ENCODE data around the gene SCAND1. TPM values are rescaled to one million over a fixed set of nuclear protein-coding genes. Genes with fewer than 3 reads are reported as not detected.
"Not testable (repeated sequence)": the region's sequence is repeated elsewhere in the genome, so short reads cannot be mapped to it uniquely, and the experiment has no call there.

SCAND1 gene
- total and polyA plus RNA-seq, 5 donors from 2014 or later, result 83.3 to 258 (median 216) TPM

DNA sequence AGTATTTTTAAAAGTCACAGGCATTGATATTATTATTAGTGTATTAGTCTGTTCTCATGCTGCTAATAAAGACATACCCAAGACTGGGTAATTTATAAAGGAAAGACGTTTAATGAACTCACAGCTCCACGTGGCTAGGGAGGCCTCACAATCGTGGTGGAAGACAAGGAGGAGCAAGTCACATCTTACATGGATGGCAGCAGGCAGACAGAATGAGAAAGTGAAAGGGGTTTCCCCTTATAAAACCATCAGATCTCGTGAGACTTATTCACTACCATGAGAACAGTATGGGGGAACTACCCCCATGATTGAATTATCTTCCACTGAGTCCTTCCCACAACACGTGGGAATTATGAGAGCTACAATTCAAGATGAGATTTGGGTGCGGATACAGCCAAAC is 5.0 kb upstream of the SCAND1 start:
- H3K4me3 Mint-ChIP-seq, result peak overlapping the region in 1 of 4 donors; percentile 16
- H3K27me3 ChIP-seq (ENCODE audit: control insufficient read depth, insufficient read depth, low read length); H3K9me3 ChIP-seq (ENCODE audit: control insufficient read depth in 2 of 2, low read length in 2 of 2); H3K27me3 Mint-ChIP-seq; DNase-seq; H3K36me3 ChIP-seq (ENCODE audit: control insufficient read depth, insufficient read depth, low read length); H3K36me3 Mint-ChIP-seq; ATAC-seq (ENCODE audit: low read depth in 2 of 2); H3K27ac Mint-ChIP-seq; H3K9me3 Mint-ChIP-seq; H3K4me3 ChIP-seq (ENCODE audit: low read depth, low read length); H3K27ac ChIP-seq (ENCODE audit: insufficient read depth, low read length, poor library complexity, severe bottlenecking): not testable (repeated sequence)
- peaks cover 0 to 22% (median 5%) of the 10 kb centered on the region in 4 donors for H3K4me1 Mint-ChIP-seq
- H3K4me1 ChIP-seq (ENCODE audit: control insufficient read depth, insufficient read depth, low read length, poor library complexity, severe bottlenecking), result peaks cover 10% of the 10 kb centered on the region

DNA sequence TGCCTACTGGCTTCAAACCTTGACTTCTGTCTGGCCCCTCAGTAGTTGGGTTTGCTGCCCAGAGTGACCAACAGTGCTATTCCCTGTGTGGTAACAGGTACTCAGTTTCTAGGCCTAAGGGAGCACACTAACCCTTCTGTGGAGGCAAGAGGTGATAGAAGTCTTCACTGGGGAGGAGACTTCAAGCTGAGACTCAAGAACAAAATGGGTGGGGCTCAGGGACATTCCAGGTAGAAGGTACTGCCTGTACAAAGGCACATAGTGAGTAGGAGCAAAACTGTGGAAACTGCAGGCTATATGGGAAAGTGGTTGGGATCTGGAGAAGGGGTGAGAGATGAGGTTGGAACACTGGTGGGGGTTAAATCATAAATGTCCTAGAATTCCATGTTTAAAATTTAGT is 2.3 kb upstream of the SCAND1 start:
- no peaks in the 10 kb centered on the region for H3K9me3 ChIP-seq (ENCODE audit: control insufficient read depth in 2 of 2, low read length in 2 of 2)
- no peak overlapping the region for H3K4me3 ChIP-seq (ENCODE audit: low read depth, low read length)
- peak overlapping the region in 3 of 4 donors; percentile 11 to 42 (median 17) for H3K4me3 Mint-ChIP-seq
- H3K9me3 Mint-ChIP-seq, result peaks cover 0 to 2% (median 0%) of the 10 kb centered on the region in 7 donors
- H3K27me3 Mint-ChIP-seq, result peaks cover 13% of the 10 kb centered on the region
- ATAC-seq (ENCODE audit: low read depth in 2 of 2) (no peak), DNase-seq (no peak)
- peaks cover 30% of the 10 kb centered on the region for H3K4me1 ChIP-seq (ENCODE audit: control insufficient read depth, insufficient read depth, low read length, poor library complexity, severe bottlenecking)
- H3K27ac Mint-ChIP-seq, result peak overlapping the region in 1 of 3 donors; percentile 5
- H3K36me3 Mint-ChIP-seq, result no peaks in the 10 kb centered on the region
- no peaks in the 10 kb centered on the region for H3K27me3 ChIP-seq (ENCODE audit: control insufficient read depth, insufficient read depth, low read length)
- no peaks in the 10 kb centered on the region for H3K36me3 ChIP-seq (ENCODE audit: control insufficient read depth, insufficient read depth, low read length)
- H3K4me1 Mint-ChIP-seq, result peaks cover 6 to 41% (median 17%) of the 10 kb centered on the region in 4 donors
- no peak overlapping the region for H3K27ac ChIP-seq (ENCODE audit: insufficient read depth, low read length, poor library complexity, severe bottlenecking)

DNA sequence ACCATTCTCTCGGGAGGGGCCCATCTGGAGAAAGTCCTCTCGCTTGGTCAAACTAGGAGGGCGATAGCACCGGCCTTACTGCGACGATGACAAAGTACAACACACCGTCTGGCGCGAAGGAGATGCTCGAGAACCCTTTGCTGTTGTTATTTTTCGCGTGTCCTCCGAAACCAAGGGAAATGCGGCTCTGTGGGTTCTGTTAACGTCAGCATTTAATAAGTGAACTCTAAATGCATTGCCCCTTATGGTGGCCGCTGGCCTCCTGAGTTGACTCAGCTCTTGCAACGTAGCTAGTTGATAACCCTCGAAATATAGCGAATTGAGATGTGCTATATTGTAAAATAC is 577 bp upstream of the SCAND1 start:
- H3K9me3 Mint-ChIP-seq, result peaks cover 0 to 2% (median 0%) of the 10 kb centered on the region in 7 donors
- DNase-seq (peak; percentile 48 to 76 (median 69)), ATAC-seq (ENCODE audit: low read depth in 2 of 2) (no peak)
- H3K9me3 ChIP-seq (ENCODE audit: control insufficient read depth in 2 of 2, low read length in 2 of 2), result no peaks in the 10 kb centered on the region
- H3K36me3 Mint-ChIP-seq, result no peaks in the 10 kb centered on the region
- no peaks in the 10 kb centered on the region for H3K36me3 ChIP-seq (ENCODE audit: control insufficient read depth, insufficient read depth, low read length)
- H3K27ac Mint-ChIP-seq, result peak overlapping the region; percentile 99 to 100 (median 100)
- peaks cover 6 to 43% (median 20%) of the 10 kb centered on the region in 4 donors for H3K4me1 Mint-ChIP-seq
- peak overlapping the region; percentile 89 for H3K4me3 ChIP-seq (ENCODE audit: low read depth, low read length)
- H3K27me3 ChIP-seq (ENCODE audit: control insufficient read depth, insufficient read depth, low read length), result no peaks in the 10 kb centered on the region
- H3K27me3 Mint-ChIP-seq, result peaks cover 8% of the 10 kb centered on the region
- H3K4me3 Mint-ChIP-seq, result peak overlapping the region; percentile 91 to 99 (median 99)
- peaks cover 30% of the 10 kb centered on the region for H3K4me1 ChIP-seq (ENCODE audit: control insufficient read depth, insufficient read depth, low read length, poor library complexity, severe bottlenecking)
- H3K27ac ChIP-seq (ENCODE audit: insufficient read depth, low read length, poor library complexity, severe bottlenecking), result peak overlapping the region; percentile 99

DNA sequence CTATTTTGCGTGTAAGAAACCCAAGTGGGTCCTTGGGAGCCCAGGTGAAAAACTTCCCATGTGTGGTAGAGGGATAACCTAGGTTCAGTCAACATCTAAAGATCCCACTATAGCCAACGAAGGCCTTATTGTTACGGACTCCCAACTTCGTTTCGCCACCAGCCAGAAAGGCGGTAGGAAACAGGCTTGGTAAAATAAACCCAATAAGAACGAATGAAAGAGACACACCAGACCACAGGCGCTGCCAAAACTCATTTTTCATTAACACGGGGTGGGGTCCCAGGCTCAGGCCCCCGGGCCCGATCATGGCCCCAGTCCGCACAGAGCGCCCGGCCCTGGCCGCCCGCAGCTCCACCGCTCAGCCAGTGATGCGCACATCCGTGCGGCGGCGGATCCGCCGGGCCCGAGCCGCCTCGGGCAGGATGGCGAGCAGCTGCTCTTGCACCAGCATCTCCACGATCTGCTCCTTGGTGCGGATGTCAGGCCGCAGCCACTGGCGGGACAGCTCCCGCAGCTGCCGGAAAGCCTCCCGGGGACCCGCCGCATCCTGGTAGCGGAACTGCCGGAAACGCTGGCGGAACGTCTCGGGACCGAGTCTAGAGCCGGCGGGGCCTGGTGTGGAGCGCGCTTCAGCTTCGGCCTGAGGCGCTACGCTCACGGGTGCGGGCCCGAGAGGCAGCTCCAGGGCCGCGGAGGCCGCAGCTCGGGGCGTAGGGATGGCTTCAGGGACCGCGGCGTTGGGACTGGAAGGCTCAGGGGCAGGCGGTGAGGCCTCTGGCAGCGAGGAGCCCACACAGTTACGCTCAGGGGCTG is 709 bp downstream of the SCAND1 start:
- peak; percentile 16 to 22 for ATAC-seq (ENCODE audit: low read depth in 2 of 2)
- peak overlapping the region; percentile 96 for H3K4me3 ChIP-seq (ENCODE audit: low read depth, low read length)

DNA sequence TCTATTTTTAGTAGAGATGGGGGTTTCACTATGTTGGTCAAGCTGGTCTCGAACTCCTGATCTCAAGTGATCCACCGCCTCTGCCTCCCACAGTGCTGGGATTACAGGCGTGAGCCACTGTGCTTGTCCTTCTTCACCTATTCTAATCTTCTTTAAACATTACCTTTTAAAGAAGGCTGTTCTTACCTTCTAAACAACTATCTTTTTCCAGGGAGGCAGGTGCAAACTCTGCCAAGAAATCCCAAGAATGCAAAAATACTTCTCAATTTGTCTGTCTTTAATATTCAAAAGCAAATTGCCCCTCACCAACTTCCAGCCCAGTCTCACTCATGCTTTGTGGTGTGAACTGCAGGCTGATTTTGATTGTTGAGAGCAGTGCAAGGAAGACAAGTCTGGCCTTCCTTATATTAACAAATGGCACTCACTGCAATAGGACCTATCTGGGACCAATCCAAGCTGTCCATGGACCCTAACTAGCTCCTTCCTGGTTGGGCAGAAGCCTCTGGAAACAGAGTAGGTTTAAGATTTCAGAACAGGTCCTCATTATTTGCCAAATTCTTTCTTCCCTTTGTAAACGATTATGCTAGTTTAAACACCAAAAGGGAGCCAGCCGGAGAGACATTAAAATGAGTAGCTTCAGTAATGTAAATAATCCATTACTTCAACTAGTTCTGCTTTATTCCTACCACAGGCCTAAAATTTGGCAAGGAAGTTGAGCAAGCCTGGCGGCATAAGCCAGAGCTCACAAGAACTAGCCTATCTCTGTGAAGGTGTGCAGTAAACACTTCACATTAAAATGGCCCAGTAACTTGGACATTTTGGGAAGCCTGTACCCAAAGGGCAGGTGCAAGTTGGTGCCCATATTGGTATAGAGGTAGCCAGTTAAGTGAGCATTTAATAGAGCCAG is 1.6 kb downstream of the SCAND1 start:
- Mint-ChIP-seq H3K36me3 (peaks cover 9% of the 10 kb centered on the region), H3K4me3 (peak overlapping the region; percentile 91 to 99 (median 99)), H3K27me3 (peaks cover 8% of the 10 kb centered on the region), H3K27ac (peak overlapping the region; percentile 99 to 100 (median 100)), H3K9me3 (no peaks in the 10 kb centered on the region), H3K4me1 (peaks cover 15 to 59% (median 34%) of the 10 kb centered on the region in 4 donors)
- Histone ChIP-seq H3K4me3 (ENCODE audit: low read depth, low read length) (peak overlapping the region; percentile 96), H3K27me3 (ENCODE audit: control insufficient read depth, insufficient read depth, low read length) (no peaks in the 10 kb centered on the region), H3K27ac (ENCODE audit: insufficient read depth, low read length, poor library complexity, severe bottlenecking) (peak overlapping the region; percentile 99), H3K36me3 (ENCODE audit: control insufficient read depth, insufficient read depth, low read length) (peaks cover 8% of the 10 kb centered on the region), H3K9me3 (ENCODE audit: control insufficient read depth in 2 of 2, low read length in 2 of 2) (no peaks in the 10 kb centered on the region), H3K4me1 (ENCODE audit: control insufficient read depth, insufficient read depth, low read length, poor library complexity, severe bottlenecking) (peaks cover 36% of the 10 kb centered on the region)
- DNase-seq (peak in 2 of 3 donors; percentile 7 to 33), ATAC-seq (ENCODE audit: low read depth in 2 of 2) (no peak)

More for the DNA sequence above, 709 bp downstream of the SCAND1 start:
- peak overlapping the region; percentile 91 to 99 (median 99) for H3K4me3 Mint-ChIP-seq
- H3K27me3 Mint-ChIP-seq, result peaks cover 8% of the 10 kb centered on the region
- peaks cover 10 to 51% (median 26%) of the 10 kb centered on the region in 4 donors for H3K4me1 Mint-ChIP-seq
- Histone ChIP-seq H3K4me1 (ENCODE audit: control insufficient read depth, insufficient read depth, low read length, poor library complexity, severe bottlenecking) (peaks cover 30% of the 10 kb centered on the region), H3K27me3 (ENCODE audit: control insufficient read depth, insufficient read depth, low read length) (no peaks in the 10 kb centered on the region), H3K9me3 (ENCODE audit: control insufficient read depth in 2 of 2, low read length in 2 of 2) (no peaks in the 10 kb centered on the region), H3K27ac (ENCODE audit: insufficient read depth, low read length, poor library complexity, severe bottlenecking) (peak overlapping the region; percentile 99), H3K36me3 (ENCODE audit: control insufficient read depth, insufficient read depth, low read length) (peaks cover 3% of the 10 kb centered on the region)
- peak; percentile 66 to 85 (median 77) for DNase-seq
- peaks cover 5% of the 10 kb centered on the region for H3K36me3 Mint-ChIP-seq
- no peaks in the 10 kb centered on the region for H3K9me3 Mint-ChIP-seq
- peak overlapping the region; percentile 99 to 100 (median 100) for H3K27ac Mint-ChIP-seq

GRCh38 chr20:35952080-35952479 is 2.2 kb downstream of the SCAND1 start:
- not testable (repeated sequence) for H3K27me3 Mint-ChIP-seq; H3K27me3 ChIP-seq (ENCODE audit: control insufficient read depth, insufficient read depth, low read length); DNase-seq; H3K9me3 ChIP-seq (ENCODE audit: control insufficient read depth in 2 of 2, low read length in 2 of 2); ATAC-seq (ENCODE audit: low read depth in 2 of 2); H3K9me3 Mint-ChIP-seq
- H3K4me3 ChIP-seq (ENCODE audit: low read depth, low read length), result peak overlapping the region; percentile 96
- Mint-ChIP-seq H3K4me3 (peak overlapping the region; percentile 34 to 99 (median 91)), H3K4me1 (peaks cover 20 to 60% (median 37%) of the 10 kb centered on the region in 4 donors), H3K27ac (peak overlapping the region in 2 of 3 donors; percentile 100), H3K36me3 (peaks cover 15% of the 10 kb centered on the region)
- H3K36me3 ChIP-seq (ENCODE audit: control insufficient read depth, insufficient read depth, low read length), result peaks cover 14% of the 10 kb centered on the region
- peak overlapping the region; percentile 99 for H3K27ac ChIP-seq (ENCODE audit: insufficient read depth, low read length, poor library complexity, severe bottlenecking)
- peaks cover 36% of the 10 kb centered on the region for H3K4me1 ChIP-seq (ENCODE audit: control insufficient read depth, insufficient read depth, low read length, poor library complexity, severe bottlenecking)

DNA sequence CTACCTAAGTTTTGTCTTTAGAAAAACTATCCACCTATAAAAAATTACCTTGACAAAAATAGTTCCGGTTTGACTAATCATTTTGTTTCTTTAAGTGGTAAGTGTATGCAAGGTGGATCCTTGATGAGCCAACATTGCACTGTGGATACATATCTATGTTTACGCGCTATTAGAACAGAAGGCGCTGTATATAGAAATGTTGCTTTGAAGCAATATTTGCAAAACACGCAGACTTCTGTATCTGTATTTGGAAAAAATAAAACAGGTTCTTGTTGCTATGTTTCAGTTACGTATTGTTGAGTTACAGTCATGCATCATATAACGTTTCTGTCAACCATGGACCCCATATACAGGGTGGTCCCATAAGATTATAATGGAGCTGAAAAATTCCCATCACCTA is 4.2 kb downstream of the SCAND1 start:
- Histone ChIP-seq H3K36me3 (ENCODE audit: control insufficient read depth, insufficient read depth, low read length) (peaks cover 19% of the 10 kb centered on the region), H3K27ac (ENCODE audit: insufficient read depth, low read length, poor library complexity, severe bottlenecking) (no peak overlapping the region), H3K4me3 (ENCODE audit: low read depth, low read length) (no peak overlapping the region), H3K4me1 (ENCODE audit: control insufficient read depth, insufficient read depth, low read length, poor library complexity, severe bottlenecking) (peaks cover 32% of the 10 kb centered on the region), H3K9me3 (ENCODE audit: control insufficient read depth in 2 of 2, low read length in 2 of 2) (no peaks in the 10 kb centered on the region), H3K27me3 (ENCODE audit: control insufficient read depth, insufficient read depth, low read length) (no peaks in the 10 kb centered on the region)
- H3K27me3 Mint-ChIP-seq, result peaks cover 8% of the 10 kb centered on the region
- peaks cover 18% of the 10 kb centered on the region for H3K36me3 Mint-ChIP-seq
- no peak overlapping the region for H3K4me3 Mint-ChIP-seq
- no peak for DNase-seq
- no peak overlapping the region for H3K27ac Mint-ChIP-seq
- ATAC-seq (ENCODE audit: low read depth in 2 of 2), result no peak
- H3K9me3 Mint-ChIP-seq, result no peaks in the 10 kb centered on the region
- H3K4me1 Mint-ChIP-seq, result peaks cover 21 to 50% (median 35%) of the 10 kb centered on the region in 4 donors

All from CD4-positive, CD25-positive, alpha-beta regulatory T cell (primary cell).